Suprapubic skin (tissue), 4 donors: Measurements from ENCODE around the gene ASB4.

Experiments used
- EP300 ChIP-seq: sonication (generic); formaldehyde crosslinking; IDR thresholded peaks from one replicate; pipeline ENCODE4 v1.6.1; 2017; ENCODE audit warnings: antibody characterized with exemption
- POLR2A ChIP-seq, 2 donors: fragments of 450-650 bp; IDR thresholded peaks; one replicate each; pipeline ENCODE4 v1.6.1; 2017; ENCODE audit warnings: antibody characterized with exemption in 2 of 2, mild to moderate bottlenecking in 2 of 2, moderate library complexity in 2 of 2
- POLR2AphosphoS5 ChIP-seq, 3 donors: sonication (generic); formaldehyde crosslinking; IDR thresholded peaks; one replicate each; pipeline ENCODE4 v1.6.1; 2017; ENCODE audit warnings: antibody characterized with exemption in 3 of 3
- TF ChIP-seq, protein P1 (sequence below), 2 donors: fragments of 200-600 bp in 1 of 2; fragments of 450-650 bp in 1 of 2; sonication (generic) in 1 of 2; IDR thresholded peaks; one replicate each; pipeline ENCODE4 v1.5.1; 2016 to 2019; ENCODE audit warnings: antibody characterized with exemption in 2 of 2, mild to moderate bottlenecking in 1 of 2, moderate library complexity in 1 of 2

DNA sequence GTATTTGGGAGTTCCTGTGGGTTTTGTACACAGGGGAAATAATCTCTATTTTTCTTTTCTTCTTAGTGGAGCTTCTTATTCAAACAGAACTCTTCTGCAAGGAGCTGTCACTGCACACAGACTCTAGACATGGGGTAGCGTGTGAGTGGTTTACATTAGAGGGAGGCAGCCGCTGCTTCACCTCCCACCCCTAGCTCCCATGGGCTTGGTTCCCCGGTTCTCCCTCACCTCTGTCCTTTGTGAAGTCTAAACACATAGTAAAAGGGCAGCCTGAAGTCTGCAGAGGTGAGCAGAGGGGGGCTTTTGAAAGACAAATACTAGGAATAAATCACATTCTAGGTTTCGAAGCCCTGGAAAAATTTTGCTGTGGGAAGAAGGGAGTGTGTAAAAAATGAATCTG lies 5.5 kb downstream of the ASB4 start:
- TF ChIP-seq, protein P1, sequence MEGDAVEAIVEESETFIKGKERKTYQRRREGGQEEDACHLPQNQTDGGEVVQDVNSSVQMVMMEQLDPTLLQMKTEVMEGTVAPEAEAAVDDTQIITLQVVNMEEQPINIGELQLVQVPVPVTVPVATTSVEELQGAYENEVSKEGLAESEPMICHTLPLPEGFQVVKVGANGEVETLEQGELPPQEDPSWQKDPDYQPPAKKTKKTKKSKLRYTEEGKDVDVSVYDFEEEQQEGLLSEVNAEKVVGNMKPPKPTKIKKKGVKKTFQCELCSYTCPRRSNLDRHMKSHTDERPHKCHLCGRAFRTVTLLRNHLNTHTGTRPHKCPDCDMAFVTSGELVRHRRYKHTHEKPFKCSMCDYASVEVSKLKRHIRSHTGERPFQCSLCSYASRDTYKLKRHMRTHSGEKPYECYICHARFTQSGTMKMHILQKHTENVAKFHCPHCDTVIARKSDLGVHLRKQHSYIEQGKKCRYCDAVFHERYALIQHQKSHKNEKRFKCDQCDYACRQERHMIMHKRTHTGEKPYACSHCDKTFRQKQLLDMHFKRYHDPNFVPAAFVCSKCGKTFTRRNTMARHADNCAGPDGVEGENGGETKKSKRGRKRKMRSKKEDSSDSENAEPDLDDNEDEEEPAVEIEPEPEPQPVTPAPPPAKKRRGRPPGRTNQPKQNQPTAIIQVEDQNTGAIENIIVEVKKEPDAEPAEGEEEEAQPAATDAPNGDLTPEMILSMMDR (IDR thresholded peaks at IDR 0.05) = no peak
- TF ChIP-seq POLR2AphosphoS5 (IDR thresholded peaks at IDR 0.05) (no peak), POLR2A (IDR thresholded peaks at IDR 0.05) (no peak), EP300 (no peak)
